Testis (tissue), 2 donors: ENCODE data around the gene ZBTB7A.

Experiments
- POLR2A ChIP-seq: fragments of 450-650 bp; IDR thresholded peaks from one replicate; pipeline ENCODE4 v1.6.1; 2017; ENCODE audit warnings: antibody characterized with exemption, mild to moderate bottlenecking, moderate library complexity
- TF ChIP-seq, protein P1 (sequence below), 3 experiments: fragments of 450-650 bp in 2 of 3; fragments of 200-600 bp in 1 of 3; sonication (generic) in 1 of 3; IDR thresholded peaks; one replicate each; pipeline ENCODE4 v1.5.1; 2016 to 2019; ENCODE audit warnings: antibody characterized with exemption in 3 of 3, mild to moderate bottlenecking in 2 of 3, moderate library complexity in 1 of 3

DNA sequence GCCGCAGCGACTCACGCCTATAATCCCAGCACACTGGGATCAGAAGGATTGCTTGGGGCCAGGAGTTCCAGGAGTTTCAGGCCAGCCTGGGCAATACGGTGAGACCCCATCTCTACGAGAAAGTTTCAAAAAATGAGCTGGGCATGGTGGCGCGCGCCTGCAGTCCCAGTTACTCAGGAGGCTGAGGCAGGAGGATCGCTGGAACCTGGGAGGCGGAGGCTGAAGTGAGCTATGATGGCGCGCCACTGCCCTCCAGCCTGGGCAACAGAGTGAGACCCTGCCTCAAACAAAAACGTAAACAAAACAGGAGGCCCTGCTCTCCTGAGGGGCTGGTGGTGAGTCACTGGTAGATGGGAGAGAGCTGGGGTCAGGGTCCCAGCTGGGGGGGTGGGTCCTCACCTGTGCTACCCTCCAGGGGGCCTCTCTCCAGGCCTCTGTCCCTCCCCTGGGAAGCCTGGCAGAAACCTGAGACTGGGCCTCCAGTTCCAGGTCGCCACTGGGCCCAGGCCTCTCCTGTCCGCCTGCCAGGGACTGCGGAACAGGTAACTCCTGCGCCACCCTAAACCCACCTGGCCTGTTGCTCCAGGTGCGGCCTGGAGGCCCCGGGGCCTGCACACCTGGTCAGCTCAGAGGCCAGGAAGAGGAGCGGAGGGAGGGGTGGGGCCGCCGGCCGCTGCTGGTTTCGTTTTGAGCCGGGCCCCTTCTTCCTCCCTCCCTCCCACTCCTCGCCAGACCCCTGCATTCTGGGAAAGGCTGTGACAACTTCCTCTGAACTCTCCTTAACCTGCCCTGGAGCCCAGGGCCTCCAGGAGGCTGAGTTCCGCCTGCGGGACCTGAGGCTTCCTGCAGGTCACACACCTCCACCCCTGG is 17.2 kb upstream of the ZBTB7A start:
- TF ChIP-seq, protein P1, sequence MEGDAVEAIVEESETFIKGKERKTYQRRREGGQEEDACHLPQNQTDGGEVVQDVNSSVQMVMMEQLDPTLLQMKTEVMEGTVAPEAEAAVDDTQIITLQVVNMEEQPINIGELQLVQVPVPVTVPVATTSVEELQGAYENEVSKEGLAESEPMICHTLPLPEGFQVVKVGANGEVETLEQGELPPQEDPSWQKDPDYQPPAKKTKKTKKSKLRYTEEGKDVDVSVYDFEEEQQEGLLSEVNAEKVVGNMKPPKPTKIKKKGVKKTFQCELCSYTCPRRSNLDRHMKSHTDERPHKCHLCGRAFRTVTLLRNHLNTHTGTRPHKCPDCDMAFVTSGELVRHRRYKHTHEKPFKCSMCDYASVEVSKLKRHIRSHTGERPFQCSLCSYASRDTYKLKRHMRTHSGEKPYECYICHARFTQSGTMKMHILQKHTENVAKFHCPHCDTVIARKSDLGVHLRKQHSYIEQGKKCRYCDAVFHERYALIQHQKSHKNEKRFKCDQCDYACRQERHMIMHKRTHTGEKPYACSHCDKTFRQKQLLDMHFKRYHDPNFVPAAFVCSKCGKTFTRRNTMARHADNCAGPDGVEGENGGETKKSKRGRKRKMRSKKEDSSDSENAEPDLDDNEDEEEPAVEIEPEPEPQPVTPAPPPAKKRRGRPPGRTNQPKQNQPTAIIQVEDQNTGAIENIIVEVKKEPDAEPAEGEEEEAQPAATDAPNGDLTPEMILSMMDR (IDR thresholded peaks at IDR 0.05), result no peak
- no peak for TF ChIP-seq POLR2A
